HG02759 (cell line): ENCODE data around the gene APRT.

ENCODE experiments used
- ATAC-seq: cut with Tn5 transposase; IDR thresholded peaks from one replicate; pipeline ENCODE4 v1.9.1; 2021; ENCODE audit warnings: mild to moderate bottlenecking, moderate library complexity; ENCODE audit not compliant: unreplicated experiment

APRT gene

GRCh38 chr16:88809068-88809675, 2.6 kb downstream of the APRT start:
- ATAC-seq: no peak

- ATAC-seq: no peak
These were observed 3.9 kb downstream of the APRT start for GRCh38 chr16:88807626-88808453.

- no peak for ATAC-seq
These were observed 4.5 kb downstream of the APRT start for GRCh38 chr16:88807142-88807625.

GRCh38 chr16:88806491-88807111, 5.1 kb downstream of the APRT start:
- ATAC-seq: no peak

GRCh38 chr16:88805887-88806393, 5.8 kb downstream of the APRT start:
- ATAC-seq: no peak

GRCh38 chr16:88805340-88805715, 6.4 kb downstream of the APRT start:
- ATAC-seq: no peak

- ATAC-seq: no peak
These were observed 7.0 kb downstream of the APRT start for GRCh38 chr16:88804552-88805339.

GRCh38 chr16:88804173-88804551, 7.6 kb downstream of the APRT start:
- no peak for ATAC-seq

- ATAC-seq: peak; percentile 71
These were observed 8.3 kb downstream of the APRT start, which contains the start of gene CDT1 for GRCh38 chr16:88803264-88803987. Gene CDT1 (plus strand): TSS chr16:88803789. CDS start chr16:88803832, 43 bp downstream.

GRCh38 chr16:88800277-88800592, 11.5 kb downstream of the APRT start:
- ATAC-seq: no peak

- ATAC-seq: no peak
These were observed 12.0 kb downstream of the APRT start for GRCh38 chr16:88799569-88800276.

GRCh38 chr16:88798772-88799455, 12.8 kb downstream of the APRT start:
- ATAC-seq: no peak

- ATAC-seq: no peak
These were observed 13.7 kb downstream of the APRT start for GRCh38 chr16:88798073-88798472.

- ATAC-seq: no peak
These were observed 15.4 kb downstream of the APRT start for GRCh38 chr16:88796278-88796677.

GRCh38 chr16:88793251-88793954, 18.3 kb downstream of the APRT start:
- no peak for ATAC-seq

GRCh38 chr16:88792668-88793250, 19.0 kb downstream of the APRT start:
- ATAC-seq: no peak

- ATAC-seq: no peak
These were observed 19.6 kb downstream of the APRT start for GRCh38 chr16:88792078-88792550.
